ENCODE results near the gene SLC35B2.

The SLC35B2 gene

GRCh38 chr6:44251576-44252524 lies 5.5 kb downstream of the SLC35B2 start:
- no peak for DNase-seq

GRCh38 chr6:44250718-44251123 lies 6.6 kb downstream of the SLC35B2 start:
- DNase-seq, result no peak

- DNase-seq, result no peak
Observed at GRCh38 chr6:44250067-44250717, 7.1 kb downstream of the SLC35B2 start.

- DNase-seq, result no peak
Observed at GRCh38 chr6:44249082-44249748, 8.1 kb downstream of the SLC35B2 start.

GRCh38 chr6:44248579-44248978 lies 8.7 kb downstream of the SLC35B2 start:
- DNase-seq, result no peak

GRCh38 chr6:44247338-44248302 lies 9.7 kb downstream of the SLC35B2 start:
- DNase-seq, result no peak

GRCh38 chr6:44246663-44247337 lies 10.5 kb downstream of the SLC35B2 start, which contains the start of gene HSP90AB1:
Gene HSP90AB1, plus strand, starts transcription at chr6:44247101. Its CDS starts 1,529 bp downstream, at chr6:44248630.
- peak; percentile 97 for DNase-seq

GRCh38 chr6:44245912-44246662 lies 11.2 kb downstream of the SLC35B2 start:
- peak; percentile 79 for DNase-seq

- no peak for DNase-seq
Observed at GRCh38 chr6:44245391-44245911, 11.9 kb downstream of the SLC35B2 start.

- DNase-seq, result no peak
Observed at GRCh38 chr6:44243345-44243744, 14.0 kb downstream of the SLC35B2 start.

GRCh38 chr6:44238687-44239350 lies 18.5 kb downstream of the SLC35B2 start:
- DNase-seq, result no peak

GRCh38 chr6:44237813-44238433 lies 19.4 kb downstream of the SLC35B2 start:
- peak; percentile 56 for DNase-seq

GRCh38 chr6:44237021-44237812 lies 20.1 kb downstream of the SLC35B2 start:
- peak; percentile 79 for DNase-seq

- DNase-seq, result no peak
Observed at GRCh38 chr6:44235891-44236516, 21.3 kb downstream of the SLC35B2 start.

GRCh38 chr6:44235269-44235668 lies 22.1 kb downstream of the SLC35B2 start:
- DNase-seq, result no peak

- no peak for DNase-seq
Observed at GRCh38 chr6:44234101-44235025, 23.0 kb downstream of the SLC35B2 start.

- DNase-seq, result no peak
Observed at GRCh38 chr6:44233567-44234100, 23.7 kb downstream of the SLC35B2 start.
